ENCODE data around the gene PELI1.

DNA sequence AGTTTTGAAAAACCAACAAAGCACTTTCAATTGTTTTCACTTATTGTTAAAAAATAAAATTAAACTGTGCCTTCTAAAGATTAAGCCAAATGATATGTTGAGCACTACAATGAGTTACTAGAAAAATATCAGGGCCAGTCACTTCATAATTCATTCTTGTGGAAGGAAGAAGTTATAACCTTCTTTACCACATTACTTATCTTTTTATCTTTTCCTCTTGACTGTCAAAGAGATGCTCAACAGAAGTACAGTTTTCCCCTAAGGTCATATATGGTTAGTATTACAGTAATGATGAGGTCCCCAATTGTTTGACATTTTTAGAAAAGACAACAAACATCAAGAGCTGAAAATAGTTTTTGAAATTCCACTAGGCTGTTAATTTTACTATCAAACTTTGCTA lies 9.4 kb downstream of the PELI1 start:
- TF ChIP-seq, protein P1, sequence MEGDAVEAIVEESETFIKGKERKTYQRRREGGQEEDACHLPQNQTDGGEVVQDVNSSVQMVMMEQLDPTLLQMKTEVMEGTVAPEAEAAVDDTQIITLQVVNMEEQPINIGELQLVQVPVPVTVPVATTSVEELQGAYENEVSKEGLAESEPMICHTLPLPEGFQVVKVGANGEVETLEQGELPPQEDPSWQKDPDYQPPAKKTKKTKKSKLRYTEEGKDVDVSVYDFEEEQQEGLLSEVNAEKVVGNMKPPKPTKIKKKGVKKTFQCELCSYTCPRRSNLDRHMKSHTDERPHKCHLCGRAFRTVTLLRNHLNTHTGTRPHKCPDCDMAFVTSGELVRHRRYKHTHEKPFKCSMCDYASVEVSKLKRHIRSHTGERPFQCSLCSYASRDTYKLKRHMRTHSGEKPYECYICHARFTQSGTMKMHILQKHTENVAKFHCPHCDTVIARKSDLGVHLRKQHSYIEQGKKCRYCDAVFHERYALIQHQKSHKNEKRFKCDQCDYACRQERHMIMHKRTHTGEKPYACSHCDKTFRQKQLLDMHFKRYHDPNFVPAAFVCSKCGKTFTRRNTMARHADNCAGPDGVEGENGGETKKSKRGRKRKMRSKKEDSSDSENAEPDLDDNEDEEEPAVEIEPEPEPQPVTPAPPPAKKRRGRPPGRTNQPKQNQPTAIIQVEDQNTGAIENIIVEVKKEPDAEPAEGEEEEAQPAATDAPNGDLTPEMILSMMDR (IDR thresholded peaks at IDR 0.05 in 8 of 11, conservative IDR thresholded peaks at IDR 0.05 in 3 of 11) = no peak
- TF ChIP-seq POLR2A (IDR thresholded peaks at IDR 0.05) (no peak), POLR2AphosphoS5 (IDR thresholded peaks at IDR 0.05) (no peak)

Data from spleen (tissue), 7 donors.